Dermis microvascular lymphatic vessel endothelial cell (primary cell): ENCODE results near the gene ZSCAN5A. TPM values are rescaled to one million over a fixed set of nuclear protein-coding genes. Genes with fewer than 3 reads are reported as not detected.
A peak's percentile ranks its signal among the peaks of the same experiment; 100 is the strongest.
"Not testable (repeated sequence)": the region's sequence is repeated elsewhere in the genome, so short reads cannot be mapped to it uniquely, and the experiment has no call there.

ENCODE experiments used
- DNase-seq, 2 donors: peaks; one replicate each; pipeline versions ENCODE4 v3.0.0 to v3.0.0-alpha.2; 2010; ENCODE audit warnings: low read depth in 2 of 2
- total RNA-seq: library from RNA; depleted of rRNA; stranded (reverse); fragments of >200 nt; gene quantifications from 2 replicates; pipeline ENCODE4 v1.2.1, GENCODE V29; 2014

The ZSCAN5A gene
- total RNA-seq, 1 donor from 2014 or later, result 6.9 TPM

DNA sequence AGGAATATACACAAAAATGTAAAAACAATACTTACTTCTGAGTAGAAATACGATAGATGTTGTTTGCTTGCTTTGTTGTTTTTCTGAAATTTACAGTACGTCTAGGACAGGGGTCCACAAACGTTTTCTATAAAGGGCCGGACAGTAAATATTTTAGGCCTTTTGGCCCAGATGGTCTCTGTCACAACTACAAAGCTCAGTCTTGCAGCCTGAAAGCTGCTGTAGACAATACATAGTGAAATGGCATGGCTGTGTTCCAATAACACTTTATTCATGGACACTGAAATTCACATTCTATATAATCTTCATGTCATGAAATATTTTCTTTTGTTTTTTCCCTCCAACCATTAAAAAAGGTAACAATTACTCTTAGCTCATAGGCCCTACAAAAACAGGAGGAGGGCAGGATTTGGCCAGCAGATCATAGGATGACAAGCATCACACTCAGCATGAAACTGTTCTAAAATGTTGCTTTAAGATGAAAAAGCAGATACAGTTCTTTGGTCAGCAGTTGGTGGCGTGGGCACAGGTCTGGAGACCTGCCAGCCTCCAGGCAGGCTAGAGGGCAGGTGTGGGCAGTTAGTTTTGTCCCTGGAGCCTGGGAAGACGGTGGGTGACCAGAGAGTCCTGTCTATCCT lies 42.4 kb downstream of the ZSCAN5A start, which contains the start of gene EDDM13:
Gene EDDM13, plus strand, starts transcription at position 588 of the 638 bp plus-strand sequence. CDS start 87 bp downstream, outside the sequence.
- DNase-seq, result peak in 1 of 2 donors; percentile 38

DNA sequence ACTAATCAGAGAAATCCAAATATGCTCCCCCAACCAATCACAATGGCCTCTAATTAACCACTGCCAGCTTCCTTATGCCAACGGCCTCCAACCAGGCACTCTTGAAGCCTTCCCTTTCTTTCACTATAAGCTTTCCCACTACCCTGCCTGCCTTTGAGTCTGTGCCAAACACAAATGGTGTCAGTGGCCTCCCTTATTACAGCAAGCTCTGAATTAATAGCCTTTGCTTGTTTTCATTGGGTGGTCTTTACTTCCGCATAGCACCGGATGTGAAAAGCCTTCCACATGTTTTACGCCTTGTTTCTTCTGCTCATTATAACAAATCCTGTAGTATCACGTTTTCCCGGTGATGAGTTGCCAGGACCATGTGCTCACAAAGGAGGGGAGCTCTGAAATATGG lies 43.5 kb downstream of the ZSCAN5A start:
- DNase-seq, result no peak

DNA sequence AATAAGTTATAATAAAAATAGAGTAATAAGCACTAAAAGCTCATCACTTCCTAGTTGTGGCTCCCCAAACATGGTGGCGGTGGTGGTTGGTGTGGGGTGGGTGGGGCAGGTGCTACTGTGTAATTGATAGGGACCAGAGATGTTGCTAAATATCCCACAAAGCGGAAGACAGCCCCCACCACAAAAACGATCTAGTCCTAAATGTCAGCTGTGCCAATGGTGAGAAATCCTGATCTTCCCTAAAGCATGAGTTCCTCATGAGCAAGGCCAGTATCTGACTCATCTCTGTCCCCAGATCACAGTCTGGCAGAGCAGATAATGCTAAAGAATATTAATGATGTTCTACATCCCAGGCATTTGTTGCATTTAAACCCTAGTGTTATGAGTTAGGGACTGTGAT lies 44.0 kb downstream of the ZSCAN5A start:
- DNase-seq, result no peak

DNA sequence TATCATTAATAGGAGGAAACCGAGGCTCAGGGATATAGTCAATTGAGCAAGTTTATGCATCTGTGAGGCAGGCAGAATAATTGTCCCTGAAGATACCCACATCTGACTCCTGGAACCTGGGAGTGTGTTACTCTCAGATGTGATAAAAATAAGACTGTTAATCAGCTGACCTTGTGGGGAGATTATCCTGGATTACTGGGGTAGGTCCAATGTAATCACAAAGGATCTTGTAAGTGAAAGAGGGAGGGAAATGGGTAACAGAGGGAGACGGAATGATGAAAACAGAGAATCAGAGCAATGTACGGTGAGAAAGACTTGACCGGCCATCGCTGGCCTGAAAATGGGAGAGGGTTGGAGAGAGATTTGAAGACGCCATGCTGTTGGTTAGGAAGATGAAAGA lies 45.3 kb downstream of the ZSCAN5A start:
- DNase-seq, result no peak

DNA sequence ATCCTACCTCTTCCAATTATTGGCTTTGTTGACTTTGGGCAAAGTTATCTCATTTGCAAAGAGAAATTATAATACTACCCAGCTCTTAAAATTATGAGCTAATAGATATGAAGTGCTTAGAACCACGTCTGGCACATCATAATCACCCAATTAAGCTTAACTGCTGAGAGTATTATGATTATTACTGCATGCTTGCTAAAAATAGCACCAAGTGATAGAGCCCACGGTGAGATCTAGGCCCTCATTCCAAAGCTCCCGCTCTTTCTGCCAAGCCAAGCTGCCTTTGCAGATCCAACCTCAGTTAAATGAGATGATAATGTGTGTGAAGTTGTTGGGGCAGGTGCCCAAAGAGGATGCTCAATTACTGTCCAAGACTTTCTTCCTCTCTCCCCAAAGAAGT lies 48.6 kb downstream of the ZSCAN5A start:
- no peak for DNase-seq

DNA sequence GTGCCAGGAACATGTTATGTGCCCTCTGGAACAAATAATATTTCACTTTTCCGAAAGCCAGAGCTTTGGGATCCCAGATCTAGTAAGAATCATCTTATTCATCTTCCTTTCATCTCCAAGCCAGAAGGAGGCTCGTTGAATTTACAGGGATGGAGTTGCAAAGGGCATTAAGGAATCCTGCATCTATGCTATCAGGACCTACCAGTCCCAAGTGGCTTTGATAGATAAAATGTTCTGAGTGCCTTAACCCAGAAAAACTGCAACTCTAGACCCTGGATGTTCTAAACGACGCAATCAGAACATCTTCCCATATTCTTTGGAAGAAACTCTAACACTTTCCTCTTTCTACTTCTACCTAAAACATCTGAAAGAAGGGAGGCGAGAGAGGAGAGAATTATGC lies 51.3 kb downstream of the ZSCAN5A start:
- DNase-seq, result no peak

DNA sequence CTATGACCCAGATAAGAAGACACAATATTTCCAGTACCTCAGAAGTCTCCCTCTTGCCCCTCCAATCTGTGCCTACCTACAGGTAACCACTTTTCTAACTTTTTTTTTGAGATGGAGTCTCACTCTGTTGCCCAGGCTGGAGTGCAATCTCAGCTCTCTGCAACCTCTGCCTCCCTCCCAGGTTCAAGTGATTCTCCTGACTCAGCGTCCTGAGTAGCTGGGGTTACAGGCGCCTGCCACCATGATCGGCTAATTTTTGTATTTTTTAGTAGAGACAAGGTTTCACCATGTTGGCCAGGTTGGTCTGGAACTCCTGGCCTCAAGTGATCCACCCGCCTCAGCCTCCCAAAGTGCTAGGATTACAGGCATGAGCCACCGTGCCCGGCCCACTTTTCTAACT lies 52.7 kb downstream of the ZSCAN5A start:
- DNase-seq, result not testable (repeated sequence)

DNA sequence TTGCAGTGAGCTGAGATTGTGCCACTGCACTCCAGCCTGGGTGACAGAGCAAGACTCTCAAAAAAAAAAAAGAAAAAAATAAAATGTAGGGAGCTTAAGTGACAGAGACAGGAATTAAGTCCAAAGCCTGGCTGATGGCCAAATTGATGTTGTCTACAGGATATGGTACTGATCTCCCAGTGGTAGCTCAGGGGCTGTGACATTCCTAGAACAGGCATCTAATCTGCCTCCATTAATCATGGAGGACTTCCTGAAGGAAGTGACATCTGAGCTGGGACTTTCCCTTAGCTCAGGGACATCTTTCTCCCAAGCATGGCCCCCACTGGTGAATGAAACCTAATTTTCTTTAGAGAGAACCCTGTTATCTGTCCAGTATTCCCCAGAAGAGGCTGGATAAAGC lies 53.5 kb downstream of the ZSCAN5A start:
- peak; percentile 42 to 51 for DNase-seq

DNA sequence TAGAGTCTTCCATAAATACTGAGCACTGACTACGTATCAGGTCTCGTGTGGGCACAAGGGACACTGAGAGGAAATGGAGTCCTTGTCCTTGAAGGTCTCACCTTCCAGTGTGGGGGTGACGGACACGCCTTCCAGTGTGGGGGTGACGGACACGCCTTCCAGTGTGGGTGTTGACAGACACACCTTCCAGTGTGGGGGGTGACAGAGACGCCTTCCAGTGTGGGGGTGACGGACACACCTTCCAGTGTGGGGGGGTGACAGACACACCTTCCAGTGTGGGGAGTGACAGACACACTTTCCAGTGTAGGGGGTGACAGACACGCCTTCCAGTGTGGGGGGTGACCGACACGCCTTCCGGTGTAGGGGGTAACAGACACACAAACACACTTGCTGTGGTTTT lies 56.4 kb downstream of the ZSCAN5A start:
- no peak for DNase-seq

DNA sequence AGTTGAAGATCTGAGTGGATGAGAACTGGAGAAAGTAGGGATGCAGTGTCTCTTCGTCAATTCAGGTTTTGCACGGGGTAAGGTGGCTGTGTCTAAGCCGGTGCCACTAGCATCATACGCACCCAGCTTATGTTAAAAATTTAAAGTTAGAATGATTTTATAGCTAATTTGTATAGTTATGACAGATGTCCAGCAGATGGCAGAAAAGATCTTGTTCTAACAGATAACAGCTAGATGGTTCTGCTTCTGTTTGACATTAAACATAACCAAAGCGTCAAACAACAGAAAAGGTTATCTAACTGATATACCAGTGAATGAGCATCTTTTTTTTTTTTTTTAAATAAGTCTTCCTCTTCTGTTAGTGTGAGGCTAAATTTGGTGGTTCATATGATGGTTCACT lies 60.9 kb downstream of the ZSCAN5A start:
- DNase-seq, result peak; percentile 76 to 77

DNA sequence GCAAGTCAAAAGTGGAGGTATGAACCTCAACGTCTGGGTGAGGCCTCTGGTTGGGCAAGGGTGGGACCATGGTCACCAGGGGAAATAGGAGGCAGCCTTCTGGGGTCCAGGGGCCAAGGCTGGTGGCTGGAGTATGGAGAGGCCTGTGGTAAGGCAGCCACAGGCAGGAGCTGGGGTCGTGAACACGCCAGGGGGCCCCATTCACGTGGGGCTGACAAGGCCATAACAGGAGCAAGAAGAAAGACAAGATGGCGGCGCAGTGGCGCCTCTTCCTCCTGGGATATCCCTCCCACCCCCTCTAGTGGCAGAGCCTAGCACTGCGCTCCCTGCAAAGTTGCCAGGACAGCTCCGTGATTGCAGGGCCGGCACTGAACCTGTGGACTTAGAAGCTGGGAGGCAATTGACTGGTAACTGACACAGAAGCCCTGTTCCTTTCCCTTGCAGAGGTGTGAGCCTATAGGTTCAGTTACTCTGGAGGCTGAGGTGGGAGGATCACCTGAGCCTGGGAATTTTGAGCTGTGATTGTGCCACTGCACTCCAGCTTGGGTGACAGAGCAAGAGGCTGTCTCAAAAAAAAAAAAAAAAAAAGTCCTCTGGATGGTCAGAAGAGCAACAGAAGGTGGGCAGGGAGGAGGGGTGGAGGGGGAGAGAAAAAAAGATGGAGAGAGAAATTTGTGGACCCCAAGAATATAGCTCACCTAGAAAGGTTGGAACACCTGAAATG lies 61.8 kb downstream of the ZSCAN5A start:
- peak; percentile 64 to 81 for DNase-seq

DNA sequence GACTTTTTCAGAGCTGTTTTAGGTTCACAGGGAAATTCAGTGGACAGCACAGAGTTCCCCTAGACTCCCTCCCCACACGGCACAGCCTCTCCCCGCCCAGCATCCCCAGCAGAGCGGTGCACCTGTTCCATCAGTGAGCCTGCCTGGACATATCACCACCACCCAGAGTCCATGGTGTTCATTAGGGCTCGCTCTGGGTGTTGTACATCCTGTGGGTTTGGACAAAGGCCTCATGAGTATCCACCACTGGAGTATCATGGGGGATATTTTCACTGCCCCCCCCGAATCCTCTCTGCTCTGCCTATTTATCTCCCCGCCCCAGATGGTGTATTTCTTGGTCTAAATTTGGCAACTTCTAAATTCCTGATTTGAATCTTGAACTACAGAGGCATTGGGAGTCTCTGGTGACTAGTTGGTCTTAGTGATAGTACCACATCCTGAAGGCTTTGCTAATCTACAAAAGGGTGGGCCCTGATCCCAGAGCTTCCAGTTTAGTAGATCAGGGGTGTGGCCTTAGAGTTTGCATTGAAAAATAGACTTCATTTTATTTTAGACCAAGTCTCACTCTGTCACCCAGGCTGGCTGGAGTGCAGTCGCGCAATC lies 65.8 kb downstream of the ZSCAN5A start:
- DNase-seq, result not testable (repeated sequence)

DNA sequence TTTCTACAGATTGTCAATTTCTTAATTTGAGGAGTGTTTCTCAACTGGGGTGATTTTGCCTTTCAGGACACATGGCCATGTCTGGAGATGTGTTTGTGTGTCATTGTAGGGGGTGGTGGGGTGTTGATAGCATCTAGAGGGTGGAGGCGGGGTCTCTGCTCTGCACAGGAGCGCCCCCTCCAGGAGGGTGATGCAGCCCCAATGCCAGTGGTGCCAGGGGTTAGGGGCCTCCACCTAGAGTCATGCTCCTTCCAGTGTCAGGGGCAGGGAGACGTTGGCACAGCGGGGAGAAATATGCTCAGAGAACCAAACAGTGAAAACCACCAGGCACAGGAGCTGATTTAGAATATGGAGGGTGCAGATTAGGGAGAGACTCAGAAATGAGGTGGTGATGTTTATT lies 68.9 kb downstream of the ZSCAN5A start:
- not testable (repeated sequence) for DNase-seq

DNA sequence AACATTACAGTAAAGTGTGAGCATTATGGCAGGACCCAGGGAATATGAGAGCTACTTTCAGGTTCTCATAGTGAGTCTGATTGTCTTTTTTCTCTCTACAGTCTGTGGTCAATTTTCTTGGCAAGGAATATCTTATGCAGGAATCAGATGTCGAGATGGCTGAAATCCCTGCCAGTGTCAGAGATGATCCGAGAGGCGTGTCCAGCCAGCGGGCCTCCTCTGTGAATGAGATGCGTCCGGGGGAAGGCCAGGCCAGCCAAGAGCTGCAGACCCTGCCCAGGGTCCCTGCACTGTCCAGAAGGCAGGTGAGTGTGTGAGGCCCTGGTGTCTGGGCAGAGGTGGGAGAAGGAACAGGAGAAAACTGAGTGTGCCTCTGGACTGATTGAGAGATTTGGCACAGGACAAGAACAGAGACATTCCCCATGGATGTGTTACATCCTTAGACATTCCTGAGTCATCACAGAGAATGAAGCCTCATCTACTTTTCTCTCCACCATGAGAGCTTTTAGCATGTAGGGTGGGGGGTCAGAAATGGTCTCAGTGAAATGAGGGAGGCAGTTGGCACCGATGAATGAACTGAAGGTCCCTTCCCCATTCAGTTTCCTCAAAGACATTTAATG lies 69.4 kb downstream of the ZSCAN5A start:
- DNase-seq, result no peak

DNA sequence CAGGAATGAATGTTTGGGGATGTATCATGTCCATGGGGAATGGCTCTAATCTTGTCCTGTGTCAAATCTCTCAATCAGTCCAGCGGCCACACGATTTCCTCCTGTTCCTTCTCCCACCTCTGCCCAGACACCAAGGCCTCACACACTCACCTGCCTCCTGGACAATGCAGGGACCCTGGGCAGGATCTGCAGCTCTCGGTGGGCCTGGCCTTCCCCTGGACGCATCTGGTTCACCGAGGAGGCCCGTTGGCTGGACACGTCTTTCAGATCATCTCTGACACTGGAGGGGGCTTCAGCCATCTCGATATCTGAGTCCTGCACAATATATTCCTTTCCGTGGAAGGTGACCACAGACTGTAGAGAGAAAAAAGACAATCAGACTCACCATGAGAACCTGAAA lies 91.2 kb downstream of the ZSCAN5A start:
- no peak for DNase-seq

DNA sequence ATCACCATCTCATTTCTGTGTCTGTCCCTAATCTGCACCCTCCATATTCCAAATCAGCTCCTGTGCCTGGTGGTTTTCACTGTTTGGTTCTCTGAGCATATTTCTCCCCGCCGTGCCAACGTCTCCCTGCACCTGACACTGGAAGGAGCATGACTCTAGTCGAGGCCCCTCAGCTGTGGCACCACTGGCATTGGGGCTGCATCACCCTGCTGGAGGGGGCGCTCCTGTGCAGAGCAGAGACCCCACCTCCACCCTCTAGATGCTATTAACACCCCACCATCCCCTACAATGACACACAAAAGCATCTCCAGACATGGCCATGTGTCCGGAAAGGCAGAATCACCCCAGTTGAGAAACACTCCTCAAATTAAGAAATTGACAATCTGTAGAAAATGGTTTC lies 91.7 kb downstream of the ZSCAN5A start:
- no peak for DNase-seq

DNA sequence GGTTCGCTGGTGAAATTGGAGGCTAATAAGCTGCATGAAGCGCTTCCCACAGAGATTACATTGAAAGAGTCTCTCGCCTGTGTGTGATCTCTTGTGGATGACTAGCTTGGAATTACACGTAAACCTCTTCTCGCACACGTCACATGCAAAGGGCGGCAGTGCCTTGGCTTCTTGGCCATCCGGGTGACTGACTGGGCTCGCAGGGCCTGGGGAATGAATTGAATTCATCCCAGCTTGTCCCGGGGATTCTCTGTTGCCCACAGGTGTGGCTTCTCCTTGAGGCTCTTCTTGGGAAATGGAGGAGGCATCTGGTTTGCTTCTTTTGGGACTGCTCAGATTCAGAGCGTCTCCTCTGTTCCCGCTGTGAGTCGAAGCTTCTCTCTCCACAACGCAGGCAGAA lies 92.8 kb downstream of the ZSCAN5A start:
- DNase-seq, result no peak

DNA sequence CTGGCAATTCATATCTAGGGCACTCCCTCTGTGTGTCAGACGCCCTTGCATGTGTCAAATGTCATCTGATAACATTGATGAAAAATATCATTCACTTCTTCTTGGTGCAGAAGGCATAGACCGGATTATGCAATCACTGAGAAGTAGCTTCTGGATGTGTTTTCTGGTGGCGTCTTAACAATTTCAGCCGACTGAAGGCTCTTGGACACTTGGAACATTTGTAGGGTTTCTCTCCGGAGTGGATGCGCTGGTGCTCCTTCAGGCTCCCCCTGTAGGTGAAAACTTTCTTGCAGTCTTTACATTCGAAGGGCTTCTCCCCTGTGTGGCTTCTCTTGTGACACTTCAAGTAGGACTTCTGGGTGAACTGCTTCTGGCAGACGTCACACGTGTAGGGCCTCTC lies 93.2 kb downstream of the ZSCAN5A start:
- DNase-seq, result peak in 1 of 2 donors; percentile 13

DNA sequence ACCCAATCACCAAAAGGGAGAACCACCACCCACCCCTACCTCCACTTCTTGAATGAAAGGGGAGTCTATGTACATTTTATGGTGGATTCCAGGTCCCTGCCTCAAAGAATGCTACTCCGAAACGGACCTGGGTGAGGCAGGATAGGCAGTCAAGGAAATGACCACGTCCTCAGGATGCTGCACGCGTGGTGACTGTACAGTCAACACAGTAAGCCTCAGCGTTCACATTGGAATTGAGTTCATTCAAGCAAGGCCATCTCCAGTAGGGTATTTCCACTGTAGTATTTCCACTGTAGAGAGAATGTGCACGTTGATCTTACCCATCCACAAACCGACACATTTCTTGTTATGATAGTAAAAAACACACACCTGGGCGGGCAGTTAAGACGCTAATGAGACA lies 95.7 kb downstream of the ZSCAN5A start:
- DNase-seq, result no peak

DNA sequence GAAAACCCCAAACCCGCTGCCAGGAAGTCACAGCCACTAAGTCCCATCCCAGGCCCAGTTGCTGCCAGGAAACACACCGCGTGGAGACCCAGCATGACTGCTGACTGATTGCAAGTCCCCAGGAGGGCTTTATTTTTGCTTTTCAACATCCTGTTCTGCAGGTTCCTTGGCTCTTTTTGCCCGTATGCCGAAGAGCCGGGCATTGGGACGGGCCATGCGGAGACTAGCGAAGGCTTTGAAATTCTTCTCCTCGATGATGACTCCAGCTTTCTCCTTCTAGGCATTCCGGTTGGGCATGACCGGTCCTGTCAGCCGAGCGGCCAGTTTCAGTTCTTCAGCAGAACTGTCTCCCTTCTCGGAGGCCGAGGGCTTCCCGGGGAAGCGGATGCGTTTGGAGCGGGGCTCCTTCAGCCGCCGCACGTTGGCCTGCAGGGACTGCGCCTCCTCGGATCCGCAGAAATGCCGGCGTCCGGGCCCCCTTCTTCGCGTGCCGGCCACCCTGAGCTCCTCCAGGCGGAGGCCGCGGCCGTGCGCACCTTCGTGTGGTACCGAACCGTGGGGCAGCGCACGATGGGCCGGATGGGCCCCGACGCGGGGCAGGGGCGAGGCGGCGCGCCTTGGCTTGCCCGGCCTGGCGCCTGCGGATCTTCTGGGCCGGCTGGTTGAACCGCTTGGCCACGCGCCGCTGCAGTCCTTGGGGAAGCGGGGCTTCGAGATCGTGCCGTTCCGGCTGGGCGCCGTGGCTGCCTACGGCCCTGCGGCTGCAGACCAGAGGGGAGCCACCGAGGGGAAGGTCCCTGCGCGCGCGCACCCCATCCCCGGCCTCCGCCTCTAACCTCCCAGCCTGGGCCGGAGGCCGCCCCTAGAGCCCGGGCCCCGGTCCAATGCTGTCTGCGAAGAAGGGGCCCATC lies 97.3 kb downstream of the ZSCAN5A start:
- DNase-seq, result peak in 1 of 2 donors; percentile 7

DNA sequence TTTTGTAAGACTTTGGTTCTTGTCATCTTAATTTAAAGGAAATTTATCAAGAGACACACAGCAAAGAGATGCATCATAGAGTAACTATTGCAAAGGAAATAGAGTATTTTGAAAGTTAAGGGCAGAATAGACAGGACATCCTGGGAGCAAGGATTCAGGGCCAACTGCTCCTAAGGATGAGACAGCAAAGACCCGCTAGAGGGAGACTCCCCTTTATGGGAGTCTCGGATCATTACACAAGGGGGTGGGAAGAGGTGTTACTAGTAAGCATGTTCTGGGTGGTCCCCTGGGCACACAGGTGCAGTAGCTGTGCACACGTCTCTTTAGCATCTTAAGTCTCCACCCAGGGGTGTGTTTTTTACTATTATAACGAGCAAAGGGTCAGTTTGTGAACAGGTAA lies 102.9 kb downstream of the ZSCAN5A start:
- no peak for DNase-seq
